SK-N-SH treated with all-trans-retinoic acid at 6 μM for 48 hours (cell line): ENCODE measurements around the gene MID1.

Experiments used
- ATAC-seq: fragments of 200-7000 bp; cut with Tn5 transposase; 3 replicates; pipeline ENCODE4 v1.9.1; 2020; ENCODE audit warnings: mild to moderate bottlenecking, moderate library complexity
- ARNTL ChIP-seq: fragments of 450-650 bp; formaldehyde crosslinking; IDR thresholded peaks from 2 replicates; pipeline ENCODE4 v1.5.0; 2020; ENCODE audit warnings: low read depth, mild to moderate bottlenecking, moderate library complexity, borderline replicate concordance
- BACH2 ChIP-seq: fragments of 250-450 bp; sonication (Bioruptor Pico); IDR thresholded peaks from 2 replicates; pipeline ENCODE4 v1.9.0; 2021; ENCODE audit warnings: mild to moderate bottlenecking, borderline replicate concordance
- CREB5 ChIP-seq: fragments of 250-450 bp; sonication (Bioruptor Pico); IDR thresholded peaks from 2 replicates; pipeline ENCODE4 v1.5.1; 2020; ENCODE audit warnings: low read depth, mild to moderate bottlenecking, moderate library complexity
- CSDC2 ChIP-seq: fragments of 250-450 bp; sonication (Bioruptor Pico); IDR thresholded peaks from 2 replicates; pipeline ENCODE4 v1.5.0; 2020; ENCODE audit warnings: mild to moderate bottlenecking, moderate library complexity
- ESRRG ChIP-seq: fragments of 250-450 bp; sonication (Bioruptor Pico); IDR thresholded peaks from 2 replicates; pipeline ENCODE4 v1.6.1; 2021; ENCODE audit warnings: mild to moderate bottlenecking
- GLIS3 ChIP-seq: fragments of 250-450 bp; sonication (Bioruptor Pico); IDR thresholded peaks from 2 replicates; pipeline ENCODE4 v1.5.0; 2020; ENCODE audit warnings: mild to moderate bottlenecking, moderate library complexity
- ISL1 ChIP-seq: fragments of 250-450 bp; sonication (Bioruptor Pico); IDR thresholded peaks from 2 replicates; pipeline ENCODE4 v2.1.2; 2022; ENCODE audit warnings: mild to moderate bottlenecking, moderate library complexity
- OSR1 ChIP-seq: fragments of 250-450 bp; sonication (Bioruptor Pico); IDR thresholded peaks from 2 replicates; pipeline ENCODE4 v1.8.0; 2022; ENCODE audit warnings: moderate library complexity, mild to moderate bottlenecking, inconsistent platforms
- POU6F1 ChIP-seq: fragments of 250-450 bp; sonication (Bioruptor Pico); IDR thresholded peaks from 2 replicates; pipeline ENCODE4 v1.8.0; 2021; ENCODE audit warnings: low read depth, mild to moderate bottlenecking, moderate library complexity, borderline replicate concordance
- PPARA ChIP-seq: fragments of 250-450 bp; sonication (Bioruptor Pico); IDR thresholded peaks from 2 replicates; pipeline ENCODE4 v1.5.0; 2020; ENCODE audit warnings: mild to moderate bottlenecking, borderline replicate concordance
- RARB ChIP-seq: fragments of 250-450 bp; sonication (Bioruptor Pico); IDR thresholded peaks from 2 replicates; pipeline ENCODE4 v1.8.0; 2021; ENCODE audit warnings: mild to moderate bottlenecking, moderate library complexity
- SNAI2 ChIP-seq: fragments of 250-450 bp; sonication (Bioruptor Pico); IDR thresholded peaks from 2 replicates; pipeline ENCODE4 v1.5.0; 2020; ENCODE audit warnings: mild to moderate bottlenecking, moderate library complexity
- TCF4 ChIP-seq: fragments of 250-450 bp; sonication (Bioruptor Pico); IDR thresholded peaks from 2 replicates; pipeline ENCODE4 v1.8.0; 2021; ENCODE audit warnings: mild to moderate bottlenecking, moderate library complexity, borderline replicate concordance
- TOX ChIP-seq: fragments of 250-450 bp; sonication (Bioruptor Pico); IDR thresholded peaks from 2 replicates; pipeline ENCODE4 v1.8.0; 2021; ENCODE audit warnings: mild to moderate bottlenecking, moderate library complexity, borderline replicate concordance
- ZC3H10 ChIP-seq: fragments of 250-450 bp; sonication (Bioruptor Pico); IDR thresholded peaks from 2 replicates; pipeline ENCODE4 v1.5.1; 2021; ENCODE audit warnings: mild to moderate bottlenecking, moderate library complexity
- ZFP3 ChIP-seq: fragments of 250-450 bp; sonication (Bioruptor Pico); IDR thresholded peaks from 2 replicates; pipeline ENCODE4 v1.5.0; 2020; ENCODE audit warnings: mild to moderate bottlenecking, moderate library complexity
- ZNF565 ChIP-seq: fragments of 450-650 bp; formaldehyde crosslinking; conservative IDR thresholded peaks from 2 replicates; pipeline ENCODE4 v1.5.0; 2020; ENCODE audit warnings: low read depth, mild to moderate bottlenecking, moderate library complexity
- ZNF70 ChIP-seq: fragments of 450-650 bp; formaldehyde crosslinking; IDR thresholded peaks from 2 replicates; pipeline ENCODE4 v1.5.0; 2020; ENCODE audit warnings: mild to moderate bottlenecking, moderate library complexity
- ZNF8 ChIP-seq: fragments of 450-650 bp; formaldehyde crosslinking; IDR thresholded peaks from 2 replicates; pipeline ENCODE4 v1.5.0; 2020; ENCODE audit warnings: mild to moderate bottlenecking, moderate library complexity
- TF ChIP-seq, protein P1 (sequence below): fragments of 250-450 bp; sonication (Bioruptor Pico); IDR thresholded peaks from 2 replicates; pipeline ENCODE4 v1.5.1; 2021; ENCODE audit warnings: mild to moderate bottlenecking, moderate library complexity
- TF ChIP-seq, protein P2 (sequence below): fragments of 250-450 bp; sonication (Bioruptor Pico); IDR thresholded peaks from 2 replicates; pipeline ENCODE4 v1.5.0; 2020; ENCODE audit warnings: mild to moderate bottlenecking, moderate library complexity
- TF ChIP-seq, protein P3 (sequence below): fragments of 250-450 bp; sonication (Bioruptor Pico); IDR thresholded peaks from 2 replicates; pipeline ENCODE4 v1.8.0; 2020; ENCODE audit warnings: mild to moderate bottlenecking, moderate library complexity, borderline replicate concordance

MID1 gene

DNA sequence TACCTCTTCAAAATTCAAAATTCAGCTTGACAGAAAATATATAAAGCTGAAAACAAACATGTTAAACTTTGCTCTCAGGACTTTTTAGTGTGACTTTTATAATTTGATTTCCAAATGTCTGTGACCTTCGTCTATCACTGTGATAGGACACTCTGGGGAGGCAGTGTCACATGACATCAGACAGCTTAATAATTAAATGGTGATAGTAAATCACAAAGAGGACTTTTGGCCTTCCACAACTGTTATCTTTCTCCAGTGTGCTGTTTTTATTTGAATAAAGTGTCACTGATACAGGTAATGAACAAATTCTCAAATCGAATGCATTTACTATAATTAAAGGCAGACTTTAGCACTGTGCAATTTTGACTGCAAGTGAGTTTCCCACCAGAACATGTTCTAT lies 83.1 kb downstream of the MID1 start:
- no peak for ATAC-seq
- TF ChIP-seq BACH2 (CRISPR knock-in tag) (no peak), OSR1 (CRISPR knock-in tag) (no peak), ZNF565 (no peak), ZNF70 (CRISPR knock-in tag) (no peak), PPARA (no peak), ZNF8 (no peak), GLIS3 (CRISPR knock-in tag) (no peak), POU6F1 (no peak), SNAI2 (CRISPR knock-in tag) (no peak), ZC3H10 (CRISPR knock-in tag) (no peak)
- TF ChIP-seq, protein P1, sequence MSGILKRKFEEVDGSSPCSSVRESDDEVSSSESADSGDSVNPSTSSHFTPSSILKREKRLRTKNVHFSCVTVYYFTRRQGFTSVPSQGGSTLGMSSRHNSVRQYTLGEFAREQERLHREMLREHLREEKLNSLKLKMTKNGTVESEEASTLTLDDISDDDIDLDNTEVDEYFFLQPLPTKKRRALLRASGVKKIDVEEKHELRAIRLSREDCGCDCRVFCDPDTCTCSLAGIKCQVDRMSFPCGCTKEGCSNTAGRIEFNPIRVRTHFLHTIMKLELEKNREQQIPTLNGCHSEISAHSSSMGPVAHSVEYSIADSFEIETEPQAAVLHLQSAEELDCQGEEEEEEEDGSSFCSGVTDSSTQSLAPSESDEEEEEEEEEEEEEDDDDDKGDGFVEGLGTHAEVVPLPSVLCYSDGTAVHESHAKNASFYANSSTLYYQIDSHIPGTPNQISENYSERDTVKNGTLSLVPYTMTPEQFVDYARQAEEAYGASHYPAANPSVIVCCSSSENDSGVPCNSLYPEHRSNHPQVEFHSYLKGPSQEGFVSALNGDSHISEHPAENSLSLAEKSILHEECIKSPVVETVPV (CRISPR knock-in tag): no peak
- TF ChIP-seq, protein P2, sequence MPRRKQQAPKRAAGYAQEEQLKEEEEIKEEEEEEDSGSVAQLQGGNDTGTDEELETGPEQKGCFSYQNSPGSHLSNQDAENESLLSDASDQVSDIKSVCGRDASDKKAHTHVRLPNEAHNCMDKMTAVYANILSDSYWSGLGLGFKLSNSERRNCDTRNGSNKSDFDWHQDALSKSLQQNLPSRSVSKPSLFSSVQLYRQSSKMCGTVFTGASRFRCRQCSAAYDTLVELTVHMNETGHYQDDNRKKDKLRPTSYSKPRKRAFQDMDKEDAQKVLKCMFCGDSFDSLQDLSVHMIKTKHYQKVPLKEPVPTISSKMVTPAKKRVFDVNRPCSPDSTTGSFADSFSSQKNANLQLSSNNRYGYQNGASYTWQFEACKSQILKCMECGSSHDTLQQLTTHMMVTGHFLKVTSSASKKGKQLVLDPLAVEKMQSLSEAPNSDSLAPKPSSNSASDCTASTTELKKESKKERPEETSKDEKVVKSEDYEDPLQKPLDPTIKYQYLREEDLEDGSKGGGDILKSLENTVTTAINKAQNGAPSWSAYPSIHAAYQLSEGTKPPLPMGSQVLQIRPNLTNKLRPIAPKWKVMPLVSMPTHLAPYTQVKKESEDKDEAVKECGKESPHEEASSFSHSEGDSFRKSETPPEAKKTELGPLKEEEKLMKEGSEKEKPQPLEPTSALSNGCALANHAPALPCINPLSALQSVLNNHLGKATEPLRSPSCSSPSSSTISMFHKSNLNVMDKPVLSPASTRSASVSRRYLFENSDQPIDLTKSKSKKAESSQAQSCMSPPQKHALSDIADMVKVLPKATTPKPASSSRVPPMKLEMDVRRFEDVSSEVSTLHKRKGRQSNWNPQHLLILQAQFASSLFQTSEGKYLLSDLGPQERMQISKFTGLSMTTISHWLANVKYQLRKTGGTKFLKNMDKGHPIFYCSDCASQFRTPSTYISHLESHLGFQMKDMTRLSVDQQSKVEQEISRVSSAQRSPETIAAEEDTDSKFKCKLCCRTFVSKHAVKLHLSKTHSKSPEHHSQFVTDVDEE (CRISPR knock-in tag): no peak
- TF ChIP-seq, all 23 proteins: peak for 0

GRCh38 chrX:10536744-10537143 lies 83.6 kb downstream of the MID1 start:
- ATAC-seq: no peak
- no peak for TF ChIP-seq POU6F1
- TF ChIP-seq ZNF70 (CRISPR knock-in tag): no peak
- TF ChIP-seq ZC3H10 (CRISPR knock-in tag): no peak
- no peak for TF ChIP-seq BACH2 (CRISPR knock-in tag)
- no peak for TF ChIP-seq ISL1 (CRISPR knock-in tag)
- TF ChIP-seq ZFP3 (CRISPR knock-in tag): no peak
- no peak for TF ChIP-seq TCF4 (CRISPR knock-in tag)
- TF ChIP-seq OSR1 (CRISPR knock-in tag): no peak
- TF ChIP-seq ARNTL (CRISPR knock-in tag): no peak
- no peak for TF ChIP-seq RARB (CRISPR knock-in tag)
- TF ChIP-seq, protein P1 (CRISPR knock-in tag): no peak
- no peak for TF ChIP-seq TOX (CRISPR knock-in tag)
- TF ChIP-seq ESRRG (CRISPR knock-in tag): no peak
- no peak for TF ChIP-seq CREB5 (CRISPR knock-in tag)
- no peak for TF ChIP-seq ZNF8
- TF ChIP-seq CSDC2: no peak
- TF ChIP-seq, protein P3, sequence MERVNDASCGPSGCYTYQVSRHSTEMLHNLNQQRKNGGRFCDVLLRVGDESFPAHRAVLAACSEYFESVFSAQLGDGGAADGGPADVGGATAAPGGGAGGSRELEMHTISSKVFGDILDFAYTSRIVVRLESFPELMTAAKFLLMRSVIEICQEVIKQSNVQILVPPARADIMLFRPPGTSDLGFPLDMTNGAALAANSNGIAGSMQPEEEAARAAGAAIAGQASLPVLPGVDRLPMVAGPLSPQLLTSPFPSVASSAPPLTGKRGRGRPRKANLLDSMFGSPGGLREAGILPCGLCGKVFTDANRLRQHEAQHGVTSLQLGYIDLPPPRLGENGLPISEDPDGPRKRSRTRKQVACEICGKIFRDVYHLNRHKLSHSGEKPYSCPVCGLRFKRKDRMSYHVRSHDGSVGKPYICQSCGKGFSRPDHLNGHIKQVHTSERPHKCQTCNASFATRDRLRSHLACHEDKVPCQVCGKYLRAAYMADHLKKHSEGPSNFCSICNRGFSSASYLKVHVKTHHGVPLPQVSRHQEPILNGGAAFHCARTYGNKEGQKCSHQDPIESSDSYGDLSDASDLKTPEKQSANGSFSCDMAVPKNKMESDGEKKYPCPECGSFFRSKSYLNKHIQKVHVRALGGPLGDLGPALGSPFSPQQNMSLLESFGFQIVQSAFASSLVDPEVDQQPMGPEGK (CRISPR knock-in tag): no peak
- TF ChIP-seq ZNF565: no peak
